Measurements from ENCODE around the gene TNFSF10. TPM values are rescaled to one million over a fixed set of nuclear protein-coding genes. Genes with fewer than 3 reads are reported as not detected.
"Not testable (repeated sequence)": the region's sequence is repeated elsewhere in the genome, so short reads cannot be mapped to it uniquely, and the experiment has no call there.

The TNFSF10 gene
- polyA plus RNA-seq, 1 experiment: not detected

- H3K27me3 ChIP-seq (ENCODE audit: control insufficient read depth, insufficient read depth, low read length): peaks cover 3% of the 10 kb centered on the region
- TF ChIP-seq CTCF (IDR thresholded peaks at IDR 0.05; ENCODE audit: insufficient read depth, low read depth, low read length): no peak
- H3K4me3 ChIP-seq (ENCODE audit: low read depth, low read length): no peak overlapping the region
- no peak for DNase-seq (ENCODE audit: low read depth)
- ChIA-PET CTCF (interaction anchor here (0.9 kb wide), 1 partner anchor 136 kb away, joined by 3 read pairs; no protein-coding TSS in a partner anchor), POLR2A (no interaction called here)
- no peaks in the 10 kb centered on the region for H3K36me3 ChIP-seq (ENCODE audit: control insufficient read depth, insufficient read depth, low read length)
These were observed 6.9 kb upstream of the TNFSF10 start for GRCh38 chr3:172530101-172530561.

GRCh38 chr3:172528677-172529076 lies 5.4 kb upstream of the TNFSF10 start:
- CTCF ChIA-PET: no interaction called here
- Histone ChIP-seq H3K27me3 (ENCODE audit: control insufficient read depth, insufficient read depth, low read length) (peaks cover 3% of the 10 kb centered on the region), H3K36me3 (ENCODE audit: control insufficient read depth, insufficient read depth, low read length) (no peaks in the 10 kb centered on the region), H3K4me3 (ENCODE audit: low read depth, low read length) (no peak overlapping the region)
- no peak for TF ChIP-seq CTCF (IDR thresholded peaks at IDR 0.05; ENCODE audit: insufficient read depth, low read depth, low read length)
- POLR2A ChIA-PET: no interaction called here
- no peak for DNase-seq (ENCODE audit: low read depth)

- Histone ChIP-seq H3K4me3 (ENCODE audit: low read depth, low read length) (no peak overlapping the region), H3K36me3 (ENCODE audit: control insufficient read depth, insufficient read depth, low read length) (no peaks in the 10 kb centered on the region), H3K27me3 (ENCODE audit: control insufficient read depth, insufficient read depth, low read length) (peaks cover 3% of the 10 kb centered on the region)
- CTCF ChIA-PET: interaction anchor here (0.6 kb wide), 1 partner anchor 46 kb away, joined by 3 read pairs; no protein-coding TSS in a partner anchor
- TF ChIP-seq CTCF (IDR thresholded peaks at IDR 0.05; ENCODE audit: insufficient read depth, low read depth, low read length): no peak
- POLR2A ChIA-PET: no interaction called here
- no peak for DNase-seq (ENCODE audit: low read depth)
These were observed 4.1 kb upstream of the TNFSF10 start for GRCh38 chr3:172527306-172527705.

GRCh38 chr3:172525116-172525613 lies 1.9 kb upstream of the TNFSF10 start:
- Histone ChIP-seq H3K27me3 (ENCODE audit: control insufficient read depth, insufficient read depth, low read length) (peaks cover 2% of the 10 kb centered on the region), H3K36me3 (ENCODE audit: control insufficient read depth, insufficient read depth, low read length) (no peaks in the 10 kb centered on the region), H3K4me3 (ENCODE audit: low read depth, low read length) (no peak overlapping the region)
- TF ChIP-seq CTCF (IDR thresholded peaks at IDR 0.05; ENCODE audit: insufficient read depth, low read depth, low read length): no peak
- CTCF ChIA-PET: no interaction called here
- POLR2A ChIA-PET: no interaction called here
- no peak for DNase-seq (ENCODE audit: low read depth)

GRCh38 chr3:172524611-172525010 lies 1.4 kb upstream of the TNFSF10 start:
- H3K36me3 ChIP-seq (ENCODE audit: control insufficient read depth, insufficient read depth, low read length): no peaks in the 10 kb centered on the region
- ChIA-PET POLR2A (no interaction called here), CTCF (no interaction called here)
- no peak for TF ChIP-seq CTCF (IDR thresholded peaks at IDR 0.05; ENCODE audit: insufficient read depth, low read depth, low read length)
- no peak for DNase-seq (ENCODE audit: low read depth)
- H3K4me3 ChIP-seq (ENCODE audit: low read depth, low read length): no peak overlapping the region
- no peaks in the 10 kb centered on the region for H3K27me3 ChIP-seq (ENCODE audit: control insufficient read depth, insufficient read depth, low read length)

- H3K36me3 ChIP-seq (ENCODE audit: control insufficient read depth, insufficient read depth, low read length); DNase-seq (ENCODE audit: low read depth); POLR2A ChIA-PET; H3K4me3 ChIP-seq (ENCODE audit: low read depth, low read length); H3K27me3 ChIP-seq (ENCODE audit: control insufficient read depth, insufficient read depth, low read length): not testable (repeated sequence)
- CTCF ChIA-PET: interaction anchor here (0.8 to 1.4 kb wide), 2 partner anchors 61 to 85 kb away, joined by 3 read pairs; no protein-coding TSS in a partner anchor
These were observed 1.1 kb downstream of the TNFSF10 start for GRCh38 chr3:172521837-172522726.

Measured in BJ (cell line).